CD4-positive, alpha-beta T cell treated with Interleukin-2 at 100 ng/mL for 4 hours (primary cell): ENCODE results near the gene CILP.

Source experiments
- DNase-seq: peaks from one replicate; pipeline ENCODE4 v3.0.0-alpha.2; 2020; ENCODE audit warnings: low spot score

The CILP gene

DNA sequence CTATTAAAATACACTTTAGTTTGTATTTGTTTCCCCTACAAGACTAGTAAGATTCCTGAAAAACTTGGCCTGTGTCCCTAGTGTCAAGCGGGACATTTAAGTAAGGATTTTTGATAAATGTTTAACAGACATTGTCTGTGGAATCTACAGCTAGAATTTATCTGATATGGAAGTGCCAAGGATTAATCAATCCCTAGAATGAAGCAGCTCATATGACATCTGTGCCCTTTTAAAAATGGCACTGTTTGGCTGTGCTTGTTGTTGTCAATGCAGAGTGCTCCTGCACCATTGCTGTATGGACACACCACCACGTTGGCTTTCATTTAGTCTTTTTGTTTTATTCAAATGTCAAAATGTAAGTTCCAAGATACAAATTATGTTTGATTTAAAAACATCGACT is 63.4 kb downstream of the CILP start:
- DNase-seq = no peak

GRCh38 chr15:65146438-65146837 is 64.8 kb downstream of the CILP start:
- DNase-seq = no peak
